Spleen (tissue), 7 donors: ENCODE results near the gene TXNRD2.

Experiments used
- CTCF ChIP-seq, 11 experiments: fragments of 200-600 bp in 7 of 11; fragments of 450-650 bp in 4 of 11; sonication (generic) in 4 of 11; IDR thresholded peaks in 8 of 11; conservative IDR thresholded peaks in 3 of 11; 1 replicate in 7 of 11; 2 replicates in 4 of 11; pipeline versions ENCODE4 v1.4.0 to v1.8.0; 2016 to 2021; ENCODE audit warnings: antibody characterized with exemption in 11 of 11, inconsistent platforms in 4 of 11, mild to moderate bottlenecking in 1 of 11
- POLR2A ChIP-seq, 3 donors: fragments of 450-650 bp; IDR thresholded peaks; one replicate each; pipeline ENCODE4 v1.5.1; 2017; ENCODE audit warnings: antibody characterized with exemption in 3 of 3, mild to moderate bottlenecking in 1 of 3
- POLR2AphosphoS5 ChIP-seq, 3 donors: sonication (generic); formaldehyde crosslinking; IDR thresholded peaks; one replicate each; pipeline ENCODE4 v1.5.1; 2017; ENCODE audit warnings: antibody characterized with exemption in 3 of 3
- donor health status: DM: no; HTN: no; CAD: no; lungs with moderate emphysema.
- donor health status: DM: no; HTN: no; CAD: no.
- donor health status: DM: no; HTN: no; CAD: no.

GRCh38 chr22:19959043-19959586 is 17.5 kb upstream of the TXNRD2 start:
- no peak for TF ChIP-seq CTCF (IDR thresholded peaks at IDR 0.05 in 8 of 11, conservative IDR thresholded peaks at IDR 0.05 in 3 of 11)
- peak in 2 of 3 donors; percentile 44 to 49 for TF ChIP-seq POLR2AphosphoS5 (IDR thresholded peaks at IDR 0.05)
- TF ChIP-seq POLR2A (IDR thresholded peaks at IDR 0.05): no peak
